Fibroblast of pulmonary artery (primary cell): ENCODE measurements around the gene SYT7.
"Not testable (repeated sequence)": the region's sequence is repeated elsewhere in the genome, so short reads cannot be mapped to it uniquely, and the experiment has no call there.

Source experiments
- DNase-seq: peaks from one replicate; pipeline ENCODE4 v3.0.0-alpha.2; 2010; ENCODE audit warnings: low read depth
- H3K4me3 ChIP-seq: replicated peaks from 2 replicates; pipeline ENCODE4 v1.5.1; 2011; ENCODE audit warnings: low read depth, mild to moderate bottlenecking, control low read depth, low read length, moderate library complexity
- CTCF ChIP-seq: IDR thresholded peaks from 2 replicates; pipeline ENCODE4 v1.5.1; 2011; ENCODE audit warnings: mild to moderate bottlenecking, control low read depth, low read length, inconsistent platforms; ENCODE audit errors: missing control alignments

Gene SYT7

GRCh38 chr11:61625525-61625924, 44.6 kb upstream of the SYT7 start:
- TF ChIP-seq CTCF = no peak
- no peak for DNase-seq

GRCh38 chr11:61621917-61622585, 41.2 kb upstream of the SYT7 start:
- no peak for TF ChIP-seq CTCF
- no peak overlapping the region for H3K4me3 ChIP-seq
- no peak for DNase-seq

More at GRCh38 chr11:61625525-61625924, 44.6 kb upstream of the SYT7 start:
- no peak overlapping the region for H3K4me3 ChIP-seq

DNA sequence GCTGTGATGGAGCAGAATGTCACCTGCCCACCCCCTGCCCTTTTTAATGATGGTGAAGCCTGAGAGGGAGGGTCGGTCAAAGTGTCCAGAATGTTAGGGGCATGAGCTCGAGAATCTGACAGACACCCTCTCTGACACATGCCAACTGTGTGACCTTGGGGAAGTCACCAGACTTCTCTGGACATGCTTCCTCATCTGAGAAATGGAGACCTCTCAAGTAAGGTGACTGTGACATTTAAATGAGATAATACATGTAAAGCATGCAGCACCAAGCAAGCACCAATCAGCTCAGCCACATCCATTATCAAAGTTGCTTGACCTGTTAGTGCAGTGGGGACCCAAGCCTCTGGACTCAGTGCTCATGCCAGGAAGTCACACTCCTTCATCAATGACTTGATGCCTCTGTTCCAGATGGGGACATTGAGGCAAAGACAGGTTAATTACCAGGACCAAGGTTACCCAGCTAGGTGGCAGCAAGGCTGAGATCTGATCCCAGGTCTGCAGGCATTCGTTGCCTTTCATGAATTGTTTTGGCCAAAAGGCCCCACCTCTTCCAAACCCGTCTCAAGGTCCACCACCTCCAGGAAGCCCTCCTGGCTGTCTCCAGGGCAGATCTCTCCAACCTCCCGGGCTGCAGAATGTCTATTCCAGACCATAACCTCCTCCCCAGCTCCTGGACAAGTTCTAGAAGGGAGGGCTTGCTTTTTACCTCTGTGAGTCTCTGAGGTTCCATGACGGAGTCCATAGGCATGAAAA, 38.8 kb upstream of the SYT7 start:
- no peak overlapping the region for H3K4me3 ChIP-seq
- DNase-seq = no peak
- TF ChIP-seq CTCF = no peak

DNA sequence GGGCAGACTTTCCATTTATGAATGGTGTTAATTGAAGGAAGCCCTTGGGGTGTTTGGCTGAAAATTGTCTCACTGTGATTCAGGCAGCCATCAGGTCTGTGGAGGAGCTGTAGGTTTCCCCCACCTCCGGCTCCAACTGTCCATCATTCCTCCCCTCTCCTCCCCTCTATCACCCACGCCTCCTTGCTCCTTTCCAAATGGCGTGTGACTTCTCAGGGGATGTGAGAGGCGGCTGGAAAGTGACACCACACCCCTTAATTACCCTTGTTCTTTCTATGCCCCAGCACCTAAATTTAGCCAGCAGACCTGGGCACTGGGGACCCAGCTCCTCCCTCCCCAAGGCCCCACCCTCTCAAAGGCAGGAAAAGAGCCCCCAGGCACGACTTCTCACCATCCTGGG, 38.1 kb upstream of the SYT7 start:
- no peak for TF ChIP-seq CTCF
- no peak overlapping the region for H3K4me3 ChIP-seq
- no peak for DNase-seq

DNA sequence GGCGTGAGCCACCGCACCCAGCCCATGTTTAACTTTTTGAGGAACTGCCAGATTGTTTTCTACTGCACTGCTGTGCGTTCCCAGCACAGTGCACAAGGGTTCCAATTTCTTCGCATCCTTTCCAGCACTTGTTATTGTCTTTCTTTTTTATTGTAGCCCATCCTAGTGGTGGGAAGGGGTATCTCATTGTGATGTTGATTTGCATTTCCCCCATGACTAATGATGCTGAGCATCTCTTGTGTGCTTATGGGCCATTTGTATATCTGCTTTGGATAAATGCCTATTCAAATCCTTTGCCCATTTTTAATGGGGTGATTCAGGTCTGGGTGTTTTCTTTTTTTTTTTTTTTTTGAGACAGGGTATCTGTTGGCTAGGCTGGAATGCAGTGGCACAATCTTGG, 36.6 kb upstream of the SYT7 start:
- no peak for DNase-seq
- TF ChIP-seq CTCF = peak; percentile 5
- H3K4me3 ChIP-seq = no peak overlapping the region

- no peak overlapping the region for H3K4me3 ChIP-seq
- TF ChIP-seq CTCF = no peak
Measured at GRCh38 chr11:61616434-61616833, 35.6 kb upstream of the SYT7 start.

GRCh38 chr11:61614782-61615181, 33.9 kb upstream of the SYT7 start:
- DNase-seq = peak; percentile 48
- not testable (repeated sequence) for H3K4me3 ChIP-seq

More at GRCh38 chr11:61616434-61616833, 35.6 kb upstream of the SYT7 start:
- DNase-seq = peak; percentile 58
